GM18873 (cell line): ENCODE measurements around the gene DDX3X.
"Not testable (repeated sequence)": the region's sequence is repeated elsewhere in the genome, so short reads cannot be mapped to it uniquely, and the experiment has no call there.

ENCODE experiments used
- ATAC-seq: cut with Tn5 transposase; IDR thresholded peaks from one replicate; pipeline ENCODE4 v1.9.1; 2021; ENCODE audit warnings: mild to moderate bottlenecking, moderate library complexity, moderate number of reproducible peaks; ENCODE audit not compliant: unreplicated experiment, low FRiP score

DDX3X gene

GRCh38 chrX:41407816-41408215 lies 73.9 kb downstream of the DDX3X start:
- ATAC-seq: no peak

- no peak for ATAC-seq
Observed at GRCh38 chrX:41408576-41408975, 74.6 kb downstream of the DDX3X start.

GRCh38 chrX:41409006-41409405 lies 75.0 kb downstream of the DDX3X start:
- ATAC-seq: no peak

- ATAC-seq: not testable (repeated sequence)
Observed at GRCh38 chrX:41411222-41411621, 77.3 kb downstream of the DDX3X start.

GRCh38 chrX:41412261-41413081 lies 78.5 kb downstream of the DDX3X start:
- ATAC-seq: no peak
